Parathyroid adenoma (tissue), 2 donors: ENCODE measurements around the gene CGREF1.

Experiments
- H2AFZ ChIP-seq: fragments of 300-600 bp; sonication (generic); one replicate; pipeline ENCODE4 v1.7.0; 2017; ENCODE audit warnings: antibody characterized with exemption, mild to moderate bottlenecking
- H3K27ac ChIP-seq: fragments of 300-600 bp; sonication (generic); one replicate; pipeline ENCODE4 v1.7.0; 2017
- H3K27me3 ChIP-seq: fragments of 300-600 bp; sonication (generic); one replicate; pipeline ENCODE4 v1.7.0; 2017; ENCODE audit warnings: low read length; ENCODE audit not compliant: control insufficient read depth, insufficient read depth
- H3K36me3 ChIP-seq: fragments of 300-600 bp; sonication (generic); one replicate; pipeline ENCODE4 v1.7.0; 2017; ENCODE audit warnings: low read length; ENCODE audit not compliant: control insufficient read depth, insufficient read depth
- H3K4me1 ChIP-seq: fragments of 300-600 bp; sonication (generic); one replicate; pipeline ENCODE4 v1.7.0; 2017; ENCODE audit warnings: control low read depth
- H3K4me2 ChIP-seq: fragments of 300-600 bp; sonication (generic); one replicate; pipeline ENCODE4 v1.7.0; 2017; ENCODE audit warnings: low read length
- H3K4me3 ChIP-seq: fragments of 300-600 bp; sonication (generic); one replicate; pipeline ENCODE4 v1.7.0; 2017; ENCODE audit warnings: low read depth, low read length
- H3K79me2 ChIP-seq: fragments of 300-600 bp; sonication (generic); one replicate; pipeline ENCODE4 v1.7.0; 2017; ENCODE audit warnings: control low read depth
- H3K9ac ChIP-seq: fragments of 300-600 bp; sonication (generic); one replicate; pipeline ENCODE4 v1.7.0; 2017; ENCODE audit warnings: mild to moderate bottlenecking
- H3K9me3 ChIP-seq: fragments of 300-600 bp; sonication (generic); one replicate; pipeline ENCODE4 v1.7.0; 2017; ENCODE audit warnings: low read length; ENCODE audit not compliant: control insufficient read depth
- TF ChIP-seq, protein P1 (sequence below): fragments of 300-600 bp; sonication (generic); IDR thresholded peaks from one replicate; pipeline ENCODE4 v1.7.0; 2017; ENCODE audit warnings: antibody characterized with exemption, mild to moderate bottlenecking
- donor health status: primary hyperparathyroidism.

Gene CGREF1

DNA sequence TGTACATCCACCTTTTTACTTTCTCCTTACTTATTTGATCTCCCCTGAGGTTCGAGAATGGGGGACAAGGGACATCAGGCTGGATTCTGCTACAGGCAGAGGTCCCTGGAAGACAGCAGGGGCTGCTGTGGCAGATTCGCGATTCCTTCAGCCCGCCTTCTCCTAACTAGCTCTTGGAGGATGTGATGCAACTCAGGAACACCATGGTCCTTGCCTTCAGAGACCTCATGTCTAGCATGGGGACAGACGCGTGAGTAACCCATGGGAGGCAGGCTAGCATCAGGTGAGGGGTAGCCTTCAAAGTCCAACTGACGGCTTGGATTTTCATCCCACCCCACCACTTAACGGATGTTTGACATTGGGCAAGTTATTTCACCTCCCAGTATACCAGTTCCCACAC lies 29.0 kb upstream of the CGREF1 start:
- Histone ChIP-seq H3K36me3 (no peaks in the 10 kb centered on the region), H3K4me1 (no peaks in the 10 kb centered on the region), H3K4me2 (no peak overlapping the region), H3K27me3 (no peaks in the 10 kb centered on the region), H3K79me2 (no peaks in the 10 kb centered on the region), H3K9me3 (no peaks in the 10 kb centered on the region), H3K9ac (no peak overlapping the region), H3K27ac (no peak overlapping the region), H2AFZ (no peak overlapping the region), H3K4me3 (no peak overlapping the region)
- TF ChIP-seq, protein P1, sequence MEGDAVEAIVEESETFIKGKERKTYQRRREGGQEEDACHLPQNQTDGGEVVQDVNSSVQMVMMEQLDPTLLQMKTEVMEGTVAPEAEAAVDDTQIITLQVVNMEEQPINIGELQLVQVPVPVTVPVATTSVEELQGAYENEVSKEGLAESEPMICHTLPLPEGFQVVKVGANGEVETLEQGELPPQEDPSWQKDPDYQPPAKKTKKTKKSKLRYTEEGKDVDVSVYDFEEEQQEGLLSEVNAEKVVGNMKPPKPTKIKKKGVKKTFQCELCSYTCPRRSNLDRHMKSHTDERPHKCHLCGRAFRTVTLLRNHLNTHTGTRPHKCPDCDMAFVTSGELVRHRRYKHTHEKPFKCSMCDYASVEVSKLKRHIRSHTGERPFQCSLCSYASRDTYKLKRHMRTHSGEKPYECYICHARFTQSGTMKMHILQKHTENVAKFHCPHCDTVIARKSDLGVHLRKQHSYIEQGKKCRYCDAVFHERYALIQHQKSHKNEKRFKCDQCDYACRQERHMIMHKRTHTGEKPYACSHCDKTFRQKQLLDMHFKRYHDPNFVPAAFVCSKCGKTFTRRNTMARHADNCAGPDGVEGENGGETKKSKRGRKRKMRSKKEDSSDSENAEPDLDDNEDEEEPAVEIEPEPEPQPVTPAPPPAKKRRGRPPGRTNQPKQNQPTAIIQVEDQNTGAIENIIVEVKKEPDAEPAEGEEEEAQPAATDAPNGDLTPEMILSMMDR: no peak

DNA sequence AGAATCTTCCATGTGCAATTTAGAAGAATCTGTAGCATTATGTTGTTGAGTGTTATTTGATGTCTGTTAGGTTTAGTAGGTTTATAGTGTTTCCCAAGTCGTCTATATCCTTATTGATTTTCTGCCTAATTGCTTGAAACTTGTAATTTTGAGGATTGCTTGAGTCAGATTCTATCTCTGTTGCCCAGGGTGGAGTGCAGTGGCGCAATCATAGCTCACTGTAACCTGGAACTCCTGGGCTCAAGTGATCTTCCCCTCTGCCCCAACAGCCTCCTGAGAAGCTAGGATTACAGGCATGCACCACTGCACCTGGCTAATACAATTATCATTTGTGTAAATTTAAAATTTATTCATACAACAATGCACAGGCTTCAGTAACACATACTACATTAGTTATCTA lies 26.8 kb upstream of the CGREF1 start:
- Histone ChIP-seq H3K9ac (no peak overlapping the region), H3K36me3 (no peaks in the 10 kb centered on the region), H3K9me3 (no peaks in the 10 kb centered on the region), H3K4me3 (no peak overlapping the region), H3K27ac (no peak overlapping the region), H3K4me2 (no peak overlapping the region), H2AFZ (no peak overlapping the region), H3K79me2 (no peaks in the 10 kb centered on the region), H3K4me1 (no peaks in the 10 kb centered on the region), H3K27me3 (no peaks in the 10 kb centered on the region)
- TF ChIP-seq, protein P1: no peak

GRCh38 chr2:27143285-27143684 lies 24.4 kb upstream of the CGREF1 start:
- Histone ChIP-seq H3K4me1 (no peaks in the 10 kb centered on the region), H3K9ac (no peak overlapping the region), H3K4me2 (no peak overlapping the region), H3K27ac (no peak overlapping the region), H3K9me3 (no peaks in the 10 kb centered on the region), H3K36me3 (no peaks in the 10 kb centered on the region), H3K4me3 (no peak overlapping the region), H2AFZ (no peak overlapping the region), H3K79me2 (no peaks in the 10 kb centered on the region), H3K27me3 (no peaks in the 10 kb centered on the region)
- TF ChIP-seq, protein P1: no peak

- H3K4me1 ChIP-seq: no peaks in the 10 kb centered on the region
- no peak within 1 kb of the TSS for H3K4me2 ChIP-seq
- TF ChIP-seq, protein P1: no peak
- no peak within 1 kb of the TSS for H2AFZ ChIP-seq
- no peaks in the 10 kb centered on the region for H3K79me2 ChIP-seq
- no peak within 1 kb of the TSS for H3K9ac ChIP-seq
- no peak within 1 kb of the TSS for H3K4me3 ChIP-seq
- H3K36me3 ChIP-seq: no peaks in the 10 kb centered on the region
- H3K27me3 ChIP-seq: no peaks in the 10 kb centered on the region
- no peak within 1 kb of the TSS for H3K27ac ChIP-seq
- no peaks in the 10 kb centered on the region for H3K9me3 ChIP-seq
Measured at GRCh38 chr2:27139310-27139709, 20.4 kb upstream of the CGREF1 start, which contains the start of gene PRR30. PRR30 (minus strand) TSS chr2:27139410; CDS start chr2:27138329, 1,081 bp downstream.

DNA sequence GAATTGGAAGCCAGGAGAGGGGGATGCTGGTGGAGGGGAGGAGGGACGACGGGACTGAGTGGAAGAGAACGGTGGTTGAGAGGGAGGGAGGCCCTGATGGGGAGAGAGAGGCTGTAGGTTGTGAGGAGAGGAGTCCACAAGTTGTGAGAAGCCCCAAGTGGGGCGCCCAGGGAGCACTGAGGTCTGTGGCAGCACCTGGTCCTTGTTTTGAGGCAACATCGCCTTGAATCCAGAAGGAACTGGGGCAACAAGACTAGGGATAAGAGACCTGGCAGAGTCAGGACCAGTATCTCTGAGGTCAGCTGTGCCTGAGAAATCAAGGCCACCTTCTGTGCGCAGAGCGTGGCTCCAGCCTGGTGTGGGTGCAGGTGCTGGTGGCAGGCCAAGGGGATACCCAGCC lies 19.2 kb upstream of the CGREF1 start:
- TF ChIP-seq, protein P1: no peak

More for the DNA sequence above, 19.2 kb upstream of the CGREF1 start:
- H2AFZ ChIP-seq: no peak overlapping the region
- no peaks in the 10 kb centered on the region for H3K9me3 ChIP-seq
- H3K27ac ChIP-seq: no peak overlapping the region
- peaks cover 5% of the 10 kb centered on the region for H3K79me2 ChIP-seq
- H3K36me3 ChIP-seq: no peaks in the 10 kb centered on the region
- peaks cover 6% of the 10 kb centered on the region for H3K4me1 ChIP-seq
- no peak overlapping the region for H3K4me2 ChIP-seq
- no peak overlapping the region for H3K4me3 ChIP-seq
- H3K27me3 ChIP-seq: no peaks in the 10 kb centered on the region
- no peak overlapping the region for H3K9ac ChIP-seq
